Loucy (cell line): Measurements from ENCODE around the gene CDK16.

Experiments used
- H2AFZ ChIP-seq: fragments of 200-600 bp; sonication (generic); 2 replicates; pipeline ENCODE4 v1.6.0; 2016; ENCODE audit warnings: antibody characterized with exemption, mild to moderate bottlenecking, low read length, moderate library complexity
- H3F3A ChIP-seq: fragments of 200-600 bp; 2 replicates; pipeline ENCODE4 v1.6.0; 2016; ENCODE audit warnings: antibody characterized with exemption, low read depth, mild to moderate bottlenecking
- H3K27me3 ChIP-seq: fragments of 200-600 bp; sonication (generic); 2 replicates; pipeline ENCODE4 v1.6.1; 2014; ENCODE audit warnings: low read length, mild to moderate bottlenecking; ENCODE audit not compliant: insufficient read depth, poor library complexity, severe bottlenecking
- H3K36me3 ChIP-seq: fragments of 200-600 bp; sonication (generic); 2 replicates; pipeline ENCODE4 v1.6.1; 2016; ENCODE audit warnings: low read length; ENCODE audit not compliant: insufficient read depth
- H3K4me1 ChIP-seq: fragments of 200-600 bp; sonication (generic); 2 replicates; pipeline ENCODE4 v1.5.1; 2014; ENCODE audit warnings: low read length, mild to moderate bottlenecking; ENCODE audit not compliant: insufficient read depth, poor library complexity, severe bottlenecking
- H3K4me2 ChIP-seq: fragments of 200-600 bp; sonication (generic); 2 replicates; pipeline ENCODE4 v1.6.0; 2014; ENCODE audit warnings: antibody characterized with exemption, low read length, low read depth, mild to moderate bottlenecking; ENCODE audit not compliant: poor library complexity, severe bottlenecking
- H3K4me3 ChIP-seq: fragments of 200-600 bp; sonication (generic); 2 replicates; pipeline ENCODE4 v1.5.1; 2014; ENCODE audit warnings: low read length, mild to moderate bottlenecking, mixed read lengths; ENCODE audit not compliant: poor library complexity, severe bottlenecking
- H3K79me2 ChIP-seq: fragments of 200-600 bp; sonication (generic); 2 replicates; pipeline ENCODE4 v1.6.1; 2014; ENCODE audit warnings: low read length; ENCODE audit not compliant: insufficient read depth
- H3K9ac ChIP-seq: fragments of 200-600 bp; sonication (generic); 2 replicates; pipeline ENCODE4 v1.6.0; 2014; ENCODE audit warnings: mild to moderate bottlenecking, low read depth, low read length, moderate library complexity; ENCODE audit not compliant: poor library complexity, severe bottlenecking
- H3K9me2 ChIP-seq: fragments of 200-600 bp; sonication (generic); replicated peaks from 2 replicates; pipeline ENCODE4 v1.6.1; 2016; ENCODE audit warnings: low read depth, low read length, mixed read lengths
- H3K9me3 ChIP-seq: fragments of 200-600 bp; sonication (generic); 2 replicates; pipeline ENCODE4 v1.6.1; 2014; ENCODE audit warnings: mild to moderate bottlenecking, antibody characterized with exemption, low read length, low read depth; ENCODE audit not compliant: insufficient read depth
- H4K20me1 ChIP-seq: fragments of 200-600 bp; sonication (generic); 2 replicates; pipeline ENCODE4 v1.6.0; 2014; ENCODE audit warnings: antibody characterized with exemption, low read length, mild to moderate bottlenecking; ENCODE audit not compliant: insufficient read depth, poor library complexity, severe bottlenecking
- CTCF ChIP-seq: fragments of 200-600 bp; sonication (generic); conservative IDR thresholded peaks from 2 replicates; pipeline ENCODE4 v1.5.1; 2014; ENCODE audit warnings: mild to moderate bottlenecking, antibody characterized with exemption, low read length
- EZH2phosphoT487 ChIP-seq: fragments of 200-600 bp; IDR thresholded peaks from 2 replicates; pipeline ENCODE4 v1.6.1; 2018; ENCODE audit warnings: antibody characterized with exemption, mild to moderate bottlenecking, moderate library complexity, borderline replicate concordance

The CDK16 gene

GRCh38 chrX:47187106-47187677 lies 31.3 kb upstream of the CDK16 start:
- Histone ChIP-seq H3K9ac (no peak overlapping the region), H3F3A (no peaks in the 10 kb centered on the region), H3K4me2 (no peak overlapping the region), H2AFZ (no peak overlapping the region), H4K20me1 (no peaks in the 10 kb centered on the region), H3K9me3 (no peaks in the 10 kb centered on the region), H3K4me3 (no peak overlapping the region), H3K27me3 (no peaks in the 10 kb centered on the region), H3K79me2 (peaks cover 13% of the 10 kb centered on the region), H3K4me1 (no peaks in the 10 kb centered on the region), H3K36me3 (peaks cover 29% of the 10 kb centered on the region; the same call in 1 of the 2 replicates), H3K9me2 (no peaks in the 10 kb centered on the region)
- TF ChIP-seq EZH2phosphoT487 (no peak), CTCF (no peak)

- H3K4me3 ChIP-seq: no peak overlapping the region
- peak overlapping the region; percentile 72 for H3K4me2 ChIP-seq
- H3K9me3 ChIP-seq: no peaks in the 10 kb centered on the region
- H3K79me2 ChIP-seq: peaks cover 26% of the 10 kb centered on the region
- H4K20me1 ChIP-seq: peaks cover 10% of the 10 kb centered on the region
- no peaks in the 10 kb centered on the region for H3F3A ChIP-seq
- no peak overlapping the region; the same call in 1 of the 2 replicates for H2AFZ ChIP-seq
- H3K27me3 ChIP-seq: peaks cover 5% of the 10 kb centered on the region
- no peaks in the 10 kb centered on the region for H3K9me2 ChIP-seq
- H3K4me1 ChIP-seq: no peaks in the 10 kb centered on the region
- TF ChIP-seq EZH2phosphoT487 (no peak), CTCF (no peak)
- no peak overlapping the region for H3K9ac ChIP-seq
- peaks cover 15% of the 10 kb centered on the region; the same call in 1 of the 2 replicates for H3K36me3 ChIP-seq
Observed at GRCh38 chrX:47189906-47190305, 28.6 kb upstream of the CDK16 start.

GRCh38 chrX:47190445-47191269 lies 27.8 kb upstream of the CDK16 start:
- Histone ChIP-seq H3K9ac (peak overlapping the region; percentile 91), H3K36me3 (peaks cover 13% of the 10 kb centered on the region; the same call in 1 of the 2 replicates), H2AFZ (peak overlapping the region; percentile 76), H3K9me2 (no peaks in the 10 kb centered on the region), H3F3A (no peaks in the 10 kb centered on the region), H3K4me3 (peak overlapping the region; percentile 97), H3K9me3 (no peaks in the 10 kb centered on the region), H3K4me2 (peak overlapping the region; percentile 72), H3K27me3 (peaks cover 5% of the 10 kb centered on the region), H4K20me1 (peaks cover 11% of the 10 kb centered on the region), H3K79me2 (peaks cover 34% of the 10 kb centered on the region), H3K4me1 (peaks cover 3% of the 10 kb centered on the region)
- TF ChIP-seq CTCF (no peak), EZH2phosphoT487 (no peak)
